ENCODE results near the gene PFKL. TPM values are rescaled to one million over a fixed set of nuclear protein-coding genes. Genes with fewer than 3 reads are reported as not detected.

Gene PFKL
- total and polyA plus RNA-seq, 2 of the 8 experiments (the other 6 are each of a cell fraction or from before 2014, with no cell fraction given): 80.2 to 82.3 TPM

GRCh38 chr21:44285138-44285992 is 14.5 kb upstream of the PFKL start, which contains the start of gene AIRE:
AIRE (plus strand) TSS chr21:44285876; CDS start chr21:44286007, 131 bp downstream.
- no peaks in the 10 kb centered on the region for H3K36me3 ChIP-seq (ENCODE audit: control insufficient read depth in 2 of 4, insufficient read depth in 4 of 4, low read length in 3 of 4)
- POLR2A ChIA-PET (ENCODE audit: partially characterized antibody): no interaction called here
- FAIRE-seq (no peak), DNase-seq (ENCODE audit: low read depth in 1 of 2, low spot score in 2 of 2) (no peak)
- no peak within 1 kb of the TSS for H2BK20ac ChIP-seq (ENCODE audit: low read length)
- H4K91ac ChIP-seq (replicated peaks; ENCODE audit: insufficient read length, low read length): peak within 1 kb of the TSS; percentile 25
- no peak within 1 kb of the TSS for H2AK5ac ChIP-seq (ENCODE audit: low read depth, low read length)
- H3K9ac ChIP-seq (replicated peaks in 1 of 4; ENCODE audit: extremely low read depth in 1 of 4, low read depth in 3 of 4, low read length in 3 of 4): no peak within 1 kb of the TSS
- no peak within 1 kb of the TSS for H4K8ac ChIP-seq (ENCODE audit: extremely low read depth, insufficient read depth, low read length)
- no peak within 1 kb of the TSS for H2BK120ac ChIP-seq (replicated peaks; ENCODE audit: low read depth, low read length)
- H3K27ac ChIP-seq (ENCODE audit: low read depth, low read length): no peak within 1 kb of the TSS
- peak within 1 kb of the TSS; percentile 48 to 89 for H3K4me2 ChIP-seq (ENCODE audit: insufficient read depth in 1 of 2, low read depth in 2 of 2, low read length in 2 of 2)
- H3K27me3 ChIP-seq (replicated peaks in 1 of 4; ENCODE audit: control insufficient read depth in 3 of 4, extremely low read depth in 1 of 4, insufficient read depth in 3 of 4, low read length in 3 of 4): peaks cover 0 to 28% (median 17%) of the 10 kb centered on the region in 4 experiments; a peak in 5 of 7 replicates
- H3K14ac ChIP-seq (ENCODE audit: insufficient read length): no peak within 1 kb of the TSS
- no peaks in the 10 kb centered on the region; the same call in 1 of the 2 replicates for H3K23me2 ChIP-seq (ENCODE audit: low read depth, low read length)
- CTCF ChIA-PET (ENCODE audit: partially characterized antibody): interaction anchor here (1.0 to 5.3 kb wide), 3 partner anchors 11 to 17 kb away, joined by 3 to 53 read pairs (median 11); no protein-coding TSS in a partner anchor
- peaks cover 0 to 23% (median 15%) of the 10 kb centered on the region in 4 experiments; a peak in 6 of 7 replicates for H3K4me1 ChIP-seq (replicated peaks in 1 of 4; ENCODE audit: control insufficient read depth in 3 of 4, insufficient read depth in 4 of 4, low read length in 3 of 4)
- H4K5ac ChIP-seq (ENCODE audit: insufficient read length, low read depth, low read length): no peak within 1 kb of the TSS
- peak within 1 kb of the TSS; percentile 32 for H3K18ac ChIP-seq (ENCODE audit: extremely low read depth, low read length)
- no peak within 1 kb of the TSS for H3K23ac ChIP-seq (ENCODE audit: insufficient read length)
- H2BK15ac ChIP-seq (ENCODE audit: low read length): peak within 1 kb of the TSS; percentile 48
- no peak within 1 kb of the TSS for H2BK5ac ChIP-seq (ENCODE audit: low read depth, low read length)
- no peaks in the 10 kb centered on the region for H4K20me1 ChIP-seq (replicated peaks in 1 of 2; ENCODE audit: control insufficient read depth in 1 of 2, insufficient read depth in 2 of 2, low read length in 2 of 2)
- H2BK12ac ChIP-seq (ENCODE audit: low read depth, low read length): 0 out of 2 replicates have a peak within 1 kb of the TSS, but pooled peaks have one; percentile 18
- 36% methylated on average over 33 of the region's 56 CpGs; no CpG with 5 or more reads in 1 of the 2 experiments for WGBS, 2 experiments (ENCODE audit: extremely low coverage in 1 of 2, insufficient coverage in 1 of 2, insufficient read length in 1 of 2, insufficient replicate concordance in 2 of 2, low coverage in 1 of 2, low lambda C conversion rate in 2 of 2, missing lambda C conversion rate in 1 of 2)
- H3K79me2 ChIP-seq (ENCODE audit: control insufficient read depth in 1 of 2, insufficient read depth in 2 of 2, low read length in 2 of 2): no peaks in the 10 kb centered on the region
- TF ChIP-seq SUZ12 (IDR thresholded peaks at IDR 0.05; ENCODE audit: low read length): peak; percentile 45; the same call in 1 of the 2 replicates
- TF ChIP-seq EZH2 (IDR thresholded peaks at IDR 0.05; ENCODE audit: low read depth, low read length, severe bottlenecking): peak; percentile 53
- TF ChIP-seq CTBP2 (IDR thresholded peaks at IDR 0.05; ENCODE audit: borderline replicate concordance, insufficient read depth, insufficient read length, low read length): no peak
- H3K4me3 ChIP-seq (ENCODE audit: extremely low read depth in 1 of 4, insufficient read depth in 2 of 4, low read depth in 3 of 4, low read length in 4 of 4): peak within 1 kb of the TSS; percentile 6 to 57 (median 26)
- H3K4ac ChIP-seq (replicated peaks; ENCODE audit: insufficient read length, low read depth, low read length): no peak within 1 kb of the TSS
- H2AFZ ChIP-seq (ENCODE audit: low read length): peak within 1 kb of the TSS; percentile 78; the same call in 1 of the 2 replicates
- H3K9me3 ChIP-seq (ENCODE audit: insufficient read depth in 2 of 2, low read depth in 1 of 2, low read length in 1 of 2): no peaks in the 10 kb centered on the region
- H3K79me1 ChIP-seq (ENCODE audit: low read depth, low read length): no peaks in the 10 kb centered on the region
- no peak within 1 kb of the TSS for H3K56ac ChIP-seq (replicated peaks; ENCODE audit: insufficient read length, low read depth, low read length)

Data from H1 (cell line).